BJ (cell line): Measurements from ENCODE around the gene MEIS2. TPM values are rescaled to one million over a fixed set of nuclear protein-coding genes. Genes with fewer than 3 reads are reported as not detected.

Experiments used
- CTCF ChIA-PET: fragments of 350-600 bp; formaldehyde crosslinking; extraction: SDS; loops from one replicate; lab custom pipeline; 2021; ENCODE audit warnings: antibody characterized with exemption, inconsistent platforms; lab: Yijun Ruan, JAX
- POLR2A ChIA-PET: fragments of 300-600 bp; sonication (Branson Sonifier 250); formaldehyde crosslinking; extraction: SDS; loops from one replicate; lab custom pipeline; 2021; ENCODE audit warnings: antibody characterized with exemption; lab: Charles Lee
- DNase-seq: peaks from one replicate; pipeline ENCODE4 v3.0.0-alpha.2; 2011; ENCODE audit warnings: low read depth
- H3K27me3 ChIP-seq: 2 replicates; pipeline ENCODE4 v1.6.0; 2011; ENCODE audit warnings: low read length; ENCODE audit not compliant: control insufficient read depth, insufficient read depth
- H3K36me3 ChIP-seq: 2 replicates; pipeline ENCODE4 v1.5.1; 2011; ENCODE audit warnings: low read length; ENCODE audit not compliant: control insufficient read depth, insufficient read depth
- H3K4me3 ChIP-seq: 2 replicates; pipeline ENCODE4 v1.5.1; 2011; ENCODE audit warnings: low read depth, mild to moderate bottlenecking, control low read depth, low read length
- CTCF ChIP-seq: IDR thresholded peaks from 2 replicates; pipeline ENCODE4 v1.5.1; 2011; ENCODE audit warnings: low read depth, mild to moderate bottlenecking, control low read depth, inconsistent platforms, low read length, moderate library complexity; ENCODE audit not compliant: insufficient read depth
- polyA plus RNA-seq: library from polyadenylated mRNA; depleted of rRNA; stranded (reverse); fragments of >200 nt; gene quantifications from 2 replicates; pipeline ENCODE4 v1.2.3, GENCODE V29; 2011

The MEIS2 gene
- polyA plus RNA-seq, 1 experiment = 54.1 TPM

GRCh38 chr15:37053166-37053565 is 47.2 kb downstream of the MEIS2 start:
- POLR2A ChIA-PET = no interaction called here
- no peak for TF ChIP-seq CTCF
- no peak for DNase-seq
- CTCF ChIA-PET = no interaction called here
- Histone ChIP-seq H3K36me3 (peaks cover 1% of the 10 kb centered on the region; the same call in 1 of the 2 replicates), H3K27me3 (no peaks in the 10 kb centered on the region), H3K4me3 (no peak overlapping the region)

DNA sequence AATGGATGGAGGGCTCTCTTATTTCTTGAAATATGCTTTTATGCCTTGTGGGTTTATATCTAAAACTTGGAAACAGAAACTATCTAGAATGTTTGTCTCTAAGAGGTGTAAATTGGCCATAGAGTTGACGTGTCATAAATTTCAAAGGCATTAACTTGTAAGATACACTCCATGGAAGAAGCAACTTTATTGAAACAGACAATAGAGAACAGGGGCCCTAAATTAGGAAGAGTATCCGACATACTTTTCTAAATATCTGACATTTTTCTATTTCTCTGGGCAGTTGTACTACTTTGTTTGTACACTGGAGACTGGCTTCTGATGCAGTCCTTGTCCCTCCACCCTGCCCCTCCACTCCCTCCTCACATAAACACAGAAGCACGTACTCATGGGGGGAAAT is 50.0 kb downstream of the MEIS2 start:
- TF ChIP-seq CTCF = no peak
- POLR2A ChIA-PET = no interaction called here
- no peak for DNase-seq
- H3K36me3 ChIP-seq = peaks cover 4% of the 10 kb centered on the region
- H3K4me3 ChIP-seq = no peak overlapping the region
- CTCF ChIA-PET = no interaction called here
- H3K27me3 ChIP-seq = no peaks in the 10 kb centered on the region

DNA sequence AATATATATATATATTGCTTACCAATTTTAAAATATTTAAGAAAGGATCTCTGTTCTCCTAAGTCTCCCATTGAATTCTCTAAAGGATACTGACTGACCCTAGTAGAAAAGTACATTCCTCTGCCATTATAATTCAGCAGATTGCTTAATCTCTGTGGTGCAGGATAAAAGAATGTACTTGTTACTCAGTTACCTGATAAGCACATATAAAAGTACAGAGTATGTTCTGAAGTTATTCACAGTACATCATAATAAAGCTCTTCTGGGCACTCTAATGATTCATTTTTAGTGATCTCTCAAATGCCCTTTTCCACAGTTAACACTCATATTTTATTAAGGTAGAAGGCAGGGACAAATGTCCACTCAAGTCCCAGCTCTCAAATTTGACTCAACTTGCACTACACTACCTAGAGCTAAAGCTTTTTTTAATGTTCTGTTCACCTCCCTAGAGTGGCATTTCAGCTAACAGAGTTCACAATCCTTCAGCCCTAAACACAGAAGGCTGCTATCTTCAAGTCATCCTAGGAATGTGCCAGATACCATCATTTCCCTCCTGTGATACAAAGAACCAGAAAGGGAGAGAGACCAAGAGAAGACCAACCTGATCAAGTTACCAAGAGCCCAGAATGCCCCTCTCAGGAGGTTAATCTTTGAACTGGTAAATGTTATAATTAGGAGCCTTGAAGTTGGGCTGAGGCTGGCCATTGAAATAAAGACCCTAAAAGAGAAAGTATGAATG is 53.3 kb downstream of the MEIS2 start:
- ChIA-PET POLR2A (no interaction called here), CTCF (no interaction called here)
- no peak for TF ChIP-seq CTCF
- Histone ChIP-seq H3K27me3 (no peaks in the 10 kb centered on the region), H3K4me3 (no peak overlapping the region), H3K36me3 (peaks cover 11% of the 10 kb centered on the region)
- peak; percentile 19 for DNase-seq

DNA sequence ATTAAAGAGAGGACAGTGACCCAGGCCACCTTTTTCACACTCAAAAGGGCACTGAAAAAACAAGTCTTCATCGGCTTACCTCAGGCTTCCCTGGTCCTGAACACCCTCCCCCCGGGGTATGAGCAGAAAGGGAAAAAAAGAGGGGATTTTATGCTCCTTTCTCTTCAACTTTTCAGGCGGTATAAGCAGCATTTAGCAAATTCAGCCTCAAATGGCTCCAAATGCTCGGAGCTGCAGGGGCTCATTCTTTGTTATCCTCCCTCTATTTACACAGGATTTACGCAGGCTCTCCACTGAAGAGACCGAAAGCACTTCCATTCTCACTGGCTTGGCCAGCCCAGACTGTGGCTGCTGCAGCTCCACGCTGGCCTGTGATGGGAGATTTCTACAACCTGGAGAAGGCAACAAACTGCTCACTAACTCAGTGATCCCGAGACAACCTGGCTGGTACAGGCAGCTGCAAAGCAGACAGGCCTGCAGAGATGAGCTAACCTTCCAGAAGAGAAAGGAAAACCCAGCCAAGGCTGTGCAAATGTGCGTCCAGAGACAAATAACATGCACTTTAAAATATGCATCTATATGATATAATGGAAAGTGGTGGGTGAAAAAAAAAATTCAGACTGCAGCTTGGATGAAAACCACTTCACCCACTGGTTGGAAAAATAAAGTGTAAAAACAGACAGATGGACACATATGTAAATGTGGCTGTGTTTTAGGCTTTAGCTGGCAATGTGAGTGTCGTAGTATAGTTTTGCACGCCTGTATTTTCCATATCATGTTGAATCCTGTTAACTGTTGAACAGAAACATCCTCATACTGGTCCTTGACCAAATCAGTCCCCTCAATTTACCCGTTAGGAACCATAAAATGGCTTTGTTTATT is 54.2 kb downstream of the MEIS2 start:
- H3K36me3 ChIP-seq = peaks cover 12% of the 10 kb centered on the region
- H3K4me3 ChIP-seq = no peak overlapping the region
- DNase-seq = no peak
- ChIA-PET CTCF (no interaction called here), POLR2A (no interaction called here)
- H3K27me3 ChIP-seq = no peaks in the 10 kb centered on the region
- TF ChIP-seq CTCF = no peak

DNA sequence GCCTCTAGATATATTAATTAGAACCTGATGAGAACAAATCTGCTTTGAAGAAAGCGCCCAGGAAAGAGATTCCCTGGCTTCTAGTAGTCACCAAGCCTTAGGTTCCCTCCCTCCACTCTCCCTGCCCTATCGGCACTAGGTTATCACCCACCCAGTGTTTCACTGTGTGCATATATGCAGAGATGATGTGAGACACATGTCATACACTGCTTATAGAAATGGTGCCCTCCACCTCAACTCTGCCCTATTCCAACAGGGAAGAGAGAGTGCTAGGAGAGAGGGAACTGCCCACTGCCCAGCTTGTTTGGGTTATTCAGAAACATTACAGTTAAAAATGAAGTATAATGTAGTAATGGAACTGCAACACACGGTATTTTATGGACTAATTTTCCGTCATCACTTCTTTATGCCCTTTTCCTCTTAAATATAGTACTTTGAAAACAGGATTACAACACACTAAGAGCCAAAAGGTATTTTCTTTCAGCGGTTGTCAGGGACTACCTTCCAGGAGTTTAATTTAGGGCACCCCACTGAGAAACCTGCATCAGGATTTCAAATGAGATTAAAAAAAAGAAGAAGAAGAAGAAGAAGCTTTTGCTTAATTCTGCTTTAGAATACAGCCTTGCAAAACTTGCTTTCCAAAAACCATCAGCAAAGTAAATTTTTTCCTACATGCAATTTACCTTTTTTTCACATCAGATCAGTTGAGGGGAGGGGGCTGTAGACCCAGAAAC is 55.3 kb downstream of the MEIS2 start:
- H3K4me3 ChIP-seq = no peak overlapping the region
- no peak for DNase-seq
- POLR2A ChIA-PET = no interaction called here
- H3K36me3 ChIP-seq = peaks cover 12% of the 10 kb centered on the region
- no peaks in the 10 kb centered on the region for H3K27me3 ChIP-seq
- CTCF ChIA-PET = interaction anchor here (1.0 to 1.2 kb wide), 2 partner anchors 10 to 16 kb away, joined by 3 to 4 read pairs; no protein-coding TSS in a partner anchor
- TF ChIP-seq CTCF = no peak
